Transverse colon (tissue), 4 donors: ENCODE data around the gene MAP3K8.
A peak's percentile ranks its signal among the peaks of the same experiment; 100 is the strongest.

Experiments
- POLR2A ChIP-seq: fragments of 450-650 bp; IDR thresholded peaks from one replicate; pipeline ENCODE4 v1.6.1; 2016; ENCODE audit warnings: antibody characterized with exemption, mild to moderate bottlenecking, moderate library complexity
- POLR2AphosphoS5 ChIP-seq, 3 donors: sonication (generic); formaldehyde crosslinking; IDR thresholded peaks; one replicate each; pipeline ENCODE4 v1.6.1; 2016; ENCODE audit warnings: antibody characterized with exemption in 3 of 3
- TF ChIP-seq, protein P1 (sequence below), 5 experiments: fragments of 200-600 bp in 3 of 5; fragments of 450-650 bp in 2 of 5; sonication (generic) in 3 of 5; IDR thresholded peaks; 1 replicate in 2 of 5; 2 replicates in 3 of 5; pipeline ENCODE4 v1.5.1; 2016 to 2017; ENCODE audit warnings: antibody characterized with exemption in 5 of 5, inconsistent platforms in 3 of 5, mild to moderate bottlenecking in 2 of 5, moderate library complexity in 1 of 5

GRCh38 chr10:30413996-30414576 is 19.9 kb upstream of the MAP3K8 start:
- TF ChIP-seq, protein P1, sequence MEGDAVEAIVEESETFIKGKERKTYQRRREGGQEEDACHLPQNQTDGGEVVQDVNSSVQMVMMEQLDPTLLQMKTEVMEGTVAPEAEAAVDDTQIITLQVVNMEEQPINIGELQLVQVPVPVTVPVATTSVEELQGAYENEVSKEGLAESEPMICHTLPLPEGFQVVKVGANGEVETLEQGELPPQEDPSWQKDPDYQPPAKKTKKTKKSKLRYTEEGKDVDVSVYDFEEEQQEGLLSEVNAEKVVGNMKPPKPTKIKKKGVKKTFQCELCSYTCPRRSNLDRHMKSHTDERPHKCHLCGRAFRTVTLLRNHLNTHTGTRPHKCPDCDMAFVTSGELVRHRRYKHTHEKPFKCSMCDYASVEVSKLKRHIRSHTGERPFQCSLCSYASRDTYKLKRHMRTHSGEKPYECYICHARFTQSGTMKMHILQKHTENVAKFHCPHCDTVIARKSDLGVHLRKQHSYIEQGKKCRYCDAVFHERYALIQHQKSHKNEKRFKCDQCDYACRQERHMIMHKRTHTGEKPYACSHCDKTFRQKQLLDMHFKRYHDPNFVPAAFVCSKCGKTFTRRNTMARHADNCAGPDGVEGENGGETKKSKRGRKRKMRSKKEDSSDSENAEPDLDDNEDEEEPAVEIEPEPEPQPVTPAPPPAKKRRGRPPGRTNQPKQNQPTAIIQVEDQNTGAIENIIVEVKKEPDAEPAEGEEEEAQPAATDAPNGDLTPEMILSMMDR (IDR thresholded peaks at IDR 0.05), result peak; percentile 75 to 94 (median 75)
- TF ChIP-seq POLR2A, result no peak
- TF ChIP-seq POLR2AphosphoS5 (IDR thresholded peaks at IDR 0.05), result peak in 1 of 3 donors; percentile 50
